Measurements from ENCODE around the gene ELP1.

DNA sequence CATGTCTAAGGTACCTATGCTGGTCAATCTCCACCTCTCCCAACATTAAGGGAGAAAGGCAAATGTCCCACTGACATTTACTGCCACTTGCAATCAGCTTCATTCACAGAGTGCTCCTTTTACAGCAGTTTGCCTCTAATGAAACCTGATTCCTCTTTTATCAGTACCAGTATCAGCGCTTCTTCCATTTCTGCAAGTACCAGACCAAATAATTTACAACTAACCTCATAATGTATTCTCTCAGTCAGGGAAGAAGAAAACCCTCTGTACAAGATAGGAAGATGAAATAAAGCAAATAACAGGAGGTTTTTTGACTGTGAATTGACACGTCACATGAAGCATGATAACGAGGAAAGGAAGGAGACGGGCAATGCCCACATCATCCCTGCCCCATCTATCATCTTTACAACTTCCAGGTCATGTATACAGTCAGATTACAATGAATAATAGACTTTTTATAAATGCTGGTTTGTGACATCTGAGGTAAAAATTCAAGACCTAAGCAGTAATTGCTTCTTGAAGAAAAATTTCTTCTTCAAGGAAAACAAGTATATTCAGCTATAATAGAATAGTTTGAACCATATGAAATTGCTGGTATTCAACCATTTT lies 22.2 kb upstream of the ELP1 start:
- TF ChIP-seq POLR2A (IDR thresholded peaks at IDR 0.05; ENCODE audit: low read depth, low read length) (no peak), RAD21 (IDR thresholded peaks at IDR 0.05; ENCODE audit: low read length) (no peak)
- TF ChIP-seq, protein P1, sequence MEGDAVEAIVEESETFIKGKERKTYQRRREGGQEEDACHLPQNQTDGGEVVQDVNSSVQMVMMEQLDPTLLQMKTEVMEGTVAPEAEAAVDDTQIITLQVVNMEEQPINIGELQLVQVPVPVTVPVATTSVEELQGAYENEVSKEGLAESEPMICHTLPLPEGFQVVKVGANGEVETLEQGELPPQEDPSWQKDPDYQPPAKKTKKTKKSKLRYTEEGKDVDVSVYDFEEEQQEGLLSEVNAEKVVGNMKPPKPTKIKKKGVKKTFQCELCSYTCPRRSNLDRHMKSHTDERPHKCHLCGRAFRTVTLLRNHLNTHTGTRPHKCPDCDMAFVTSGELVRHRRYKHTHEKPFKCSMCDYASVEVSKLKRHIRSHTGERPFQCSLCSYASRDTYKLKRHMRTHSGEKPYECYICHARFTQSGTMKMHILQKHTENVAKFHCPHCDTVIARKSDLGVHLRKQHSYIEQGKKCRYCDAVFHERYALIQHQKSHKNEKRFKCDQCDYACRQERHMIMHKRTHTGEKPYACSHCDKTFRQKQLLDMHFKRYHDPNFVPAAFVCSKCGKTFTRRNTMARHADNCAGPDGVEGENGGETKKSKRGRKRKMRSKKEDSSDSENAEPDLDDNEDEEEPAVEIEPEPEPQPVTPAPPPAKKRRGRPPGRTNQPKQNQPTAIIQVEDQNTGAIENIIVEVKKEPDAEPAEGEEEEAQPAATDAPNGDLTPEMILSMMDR (conservative IDR thresholded peaks at IDR 0.05; ENCODE audit: low read depth, low read length), result no peak
